Measurements from ENCODE around the gene SORCS2.

The SORCS2 gene

GRCh38 chr4:7182616-7183015 lies 9.7 kb upstream of the SORCS2 start:
- H3K4ac ChIP-seq (ENCODE audit: low read depth, low read length), result no peak overlapping the region
- no peaks in the 10 kb centered on the region for H3K4me1 ChIP-seq (ENCODE audit: control insufficient read depth in 1 of 2, insufficient read depth in 2 of 2, low read length in 2 of 2)
- no peak overlapping the region for H2AK5ac ChIP-seq (ENCODE audit: low read length)
- H3K4me3 ChIP-seq (ENCODE audit: low read depth, low read length), result no peak overlapping the region
- H3K27ac ChIP-seq (ENCODE audit: low read depth, low read length), result no peak overlapping the region
- H2BK5ac ChIP-seq (ENCODE audit: low read depth, low read length, poor library complexity), result no peak overlapping the region
- H3K9me3 ChIP-seq (ENCODE audit: insufficient read depth, low read depth, low read length), result peaks cover 1% of the 10 kb centered on the region
- H3K4me2 ChIP-seq (ENCODE audit: low read length), result no peak overlapping the region
- H3K9ac ChIP-seq (ENCODE audit: low read length), result no peak overlapping the region
- no peak overlapping the region for H2BK12ac ChIP-seq (ENCODE audit: low read length)
- H4K8ac ChIP-seq (ENCODE audit: low read depth, low read length), result no peak overlapping the region
- no peak for DNase-seq
- H4K12ac ChIP-seq (ENCODE audit: low read depth, low read length), result no peak overlapping the region
- H3K18ac ChIP-seq (ENCODE audit: low read length), result no peak overlapping the region
- H2BK120ac ChIP-seq (ENCODE audit: insufficient read depth, low read length, poor library complexity), result no peak overlapping the region
- H3K36me3 ChIP-seq (ENCODE audit: control insufficient read depth in 1 of 2, insufficient read depth in 2 of 2, low read length in 2 of 2), result no peaks in the 10 kb centered on the region
- no peak overlapping the region for H3K23ac ChIP-seq (ENCODE audit: low read length)
- H4K91ac ChIP-seq (ENCODE audit: low read depth, low read length), result no peak overlapping the region
- no peak overlapping the region for H2AFZ ChIP-seq (ENCODE audit: insufficient read depth, low read length, poor library complexity)
- no peaks in the 10 kb centered on the region for H3K27me3 ChIP-seq (ENCODE audit: insufficient read depth, low read length)
- no peak overlapping the region for H3K14ac ChIP-seq (ENCODE audit: low read length)
- WGBS (ENCODE audit: extremely low coverage, insufficient coverage, insufficient read length), result no CpG with 5 or more reads among the region's 3 CpGs
- no peaks in the 10 kb centered on the region for H3K79me2 ChIP-seq (ENCODE audit: control insufficient read depth, insufficient read depth, low read length, poor library complexity)
- H3K79me1 ChIP-seq (ENCODE audit: low read length), result no peaks in the 10 kb centered on the region

GRCh38 chr4:7183161-7183560 lies 9.2 kb upstream of the SORCS2 start:
- Histone ChIP-seq H3K23ac (ENCODE audit: low read length) (no peak overlapping the region), H3K9ac (ENCODE audit: low read length) (no peak overlapping the region), H3K4ac (ENCODE audit: low read depth, low read length) (no peak overlapping the region), H3K4me1 (ENCODE audit: control insufficient read depth in 1 of 2, insufficient read depth in 2 of 2, low read length in 2 of 2) (no peaks in the 10 kb centered on the region), H2BK120ac (ENCODE audit: insufficient read depth, low read length, poor library complexity) (no peak overlapping the region), H3K18ac (ENCODE audit: low read length) (no peak overlapping the region), H3K9me3 (ENCODE audit: insufficient read depth, low read depth, low read length) (peaks cover 1% of the 10 kb centered on the region), H3K4me2 (ENCODE audit: low read length) (no peak overlapping the region), H2AFZ (ENCODE audit: insufficient read depth, low read length, poor library complexity) (no peak overlapping the region), H3K27me3 (ENCODE audit: insufficient read depth, low read length) (no peaks in the 10 kb centered on the region), H2BK12ac (ENCODE audit: low read length) (no peak overlapping the region), H2BK5ac (ENCODE audit: low read depth, low read length, poor library complexity) (no peak overlapping the region), H3K4me3 (ENCODE audit: low read depth, low read length) (no peak overlapping the region), H3K79me1 (ENCODE audit: low read length) (no peaks in the 10 kb centered on the region), H3K27ac (ENCODE audit: low read depth, low read length) (no peak overlapping the region), H2AK5ac (ENCODE audit: low read length) (no peak overlapping the region), H4K8ac (ENCODE audit: low read depth, low read length) (no peak overlapping the region), H4K12ac (ENCODE audit: low read depth, low read length) (no peak overlapping the region), H3K36me3 (ENCODE audit: control insufficient read depth in 1 of 2, insufficient read depth in 2 of 2, low read length in 2 of 2) (no peaks in the 10 kb centered on the region), H3K79me2 (ENCODE audit: control insufficient read depth, insufficient read depth, low read length, poor library complexity) (no peaks in the 10 kb centered on the region), H3K14ac (ENCODE audit: low read length) (no peak overlapping the region), H4K91ac (ENCODE audit: low read depth, low read length) (no peak overlapping the region)
- no CpG with 5 or more reads among the region's 4 CpGs for WGBS (ENCODE audit: extremely low coverage, insufficient coverage, insufficient read length)
- no peak for DNase-seq

DNA sequence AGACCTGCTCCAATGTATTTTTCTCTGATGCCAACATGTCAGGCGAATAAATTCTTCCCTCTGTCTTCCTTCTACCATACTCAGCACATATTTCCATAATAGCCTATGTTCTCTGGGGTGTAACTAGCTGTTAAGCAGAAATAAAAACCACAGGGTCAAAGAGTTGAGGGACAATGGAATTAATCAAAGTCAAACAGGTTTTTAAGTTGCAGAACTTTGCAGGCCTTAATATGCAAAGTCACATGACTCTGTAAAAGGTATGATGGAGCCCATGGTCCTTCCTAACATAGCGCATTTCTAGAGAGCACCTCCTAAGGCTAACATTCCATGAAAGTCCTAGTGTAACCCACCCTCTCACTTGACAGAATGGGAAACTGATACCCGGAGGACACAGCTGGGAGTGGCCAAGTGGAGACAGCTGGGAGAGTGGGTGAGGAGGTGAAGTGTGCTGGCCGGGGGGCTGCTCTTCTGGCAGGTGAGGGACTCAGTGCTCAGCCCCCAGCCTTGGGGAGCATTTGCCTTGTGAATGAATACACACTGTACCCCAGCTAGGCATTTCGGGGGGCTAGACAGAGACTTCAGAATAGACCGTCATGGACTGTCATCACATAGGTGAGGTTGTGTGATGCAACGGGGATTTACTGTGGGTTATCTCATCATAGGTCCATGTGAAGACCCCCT lies 8.4 kb upstream of the SORCS2 start:
- Histone ChIP-seq H3K18ac (ENCODE audit: low read length) (no peak overlapping the region), H3K4me1 (ENCODE audit: control insufficient read depth in 1 of 2, insufficient read depth in 2 of 2, low read length in 2 of 2) (no peaks in the 10 kb centered on the region), H3K9me3 (ENCODE audit: insufficient read depth, low read depth, low read length) (peaks cover 1% of the 10 kb centered on the region), H4K12ac (ENCODE audit: low read depth, low read length) (no peak overlapping the region), H3K27me3 (ENCODE audit: insufficient read depth, low read length) (no peaks in the 10 kb centered on the region), H2AK5ac (ENCODE audit: low read length) (no peak overlapping the region), H3K4me2 (ENCODE audit: low read length) (no peak overlapping the region), H3K9ac (ENCODE audit: low read length) (no peak overlapping the region), H3K79me1 (ENCODE audit: low read length) (no peaks in the 10 kb centered on the region), H3K4ac (ENCODE audit: low read depth, low read length) (no peak overlapping the region), H3K23ac (ENCODE audit: low read length) (no peak overlapping the region), H3K14ac (ENCODE audit: low read length) (no peak overlapping the region), H4K8ac (ENCODE audit: low read depth, low read length) (no peak overlapping the region), H3K4me3 (ENCODE audit: low read depth, low read length) (no peak overlapping the region), H2BK120ac (ENCODE audit: insufficient read depth, low read length, poor library complexity) (no peak overlapping the region), H3K27ac (ENCODE audit: low read depth, low read length) (no peak overlapping the region), H2BK12ac (ENCODE audit: low read length) (no peak overlapping the region), H4K91ac (ENCODE audit: low read depth, low read length) (no peak overlapping the region), H2BK5ac (ENCODE audit: low read depth, low read length, poor library complexity) (no peak overlapping the region), H3K79me2 (ENCODE audit: control insufficient read depth, insufficient read depth, low read length, poor library complexity) (no peaks in the 10 kb centered on the region), H3K36me3 (ENCODE audit: control insufficient read depth in 1 of 2, insufficient read depth in 2 of 2, low read length in 2 of 2) (no peaks in the 10 kb centered on the region), H2AFZ (ENCODE audit: insufficient read depth, low read length, poor library complexity) (no peak overlapping the region)
- no CpG with 5 or more reads among the region's 7 CpGs for WGBS (ENCODE audit: extremely low coverage, insufficient coverage, insufficient read length)
- DNase-seq, result no peak

DNA sequence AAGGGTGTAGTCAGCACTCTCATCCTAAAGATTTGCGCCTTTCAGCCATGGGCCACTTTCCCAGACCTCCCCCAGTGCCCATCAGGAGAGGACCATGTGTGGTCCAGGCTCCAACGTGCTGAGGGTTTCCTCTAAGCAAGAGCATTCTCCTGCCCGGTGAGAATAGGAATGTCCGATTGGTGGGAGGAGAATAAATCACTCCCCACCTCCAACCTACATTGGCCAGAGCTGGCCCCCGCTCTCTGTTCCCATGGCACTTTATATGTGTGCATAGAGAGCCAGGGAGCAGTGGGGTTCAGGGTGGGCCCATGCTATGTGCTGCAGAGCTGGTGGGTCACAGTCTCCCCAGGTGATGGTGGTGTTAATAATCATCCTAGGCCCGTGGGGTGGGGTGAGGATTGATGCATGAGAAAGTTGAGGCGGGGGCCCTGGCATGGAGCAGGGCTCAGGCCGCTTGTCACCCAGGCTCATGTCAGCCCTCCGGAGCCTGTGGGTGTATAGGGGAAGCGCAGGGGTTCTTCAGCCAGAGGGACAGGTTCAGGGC lies 6.8 kb upstream of the SORCS2 start:
- H3K79me2 ChIP-seq (ENCODE audit: control insufficient read depth, insufficient read depth, low read length, poor library complexity), result no peaks in the 10 kb centered on the region
- no peak overlapping the region for H3K14ac ChIP-seq (ENCODE audit: low read length)
- no peak overlapping the region for H2BK120ac ChIP-seq (ENCODE audit: insufficient read depth, low read length, poor library complexity)
- H4K91ac ChIP-seq (ENCODE audit: low read depth, low read length), result no peak overlapping the region
- H3K9ac ChIP-seq (ENCODE audit: low read length), result no peak overlapping the region
- no peak overlapping the region for H3K27ac ChIP-seq (ENCODE audit: low read depth, low read length)
- no peak overlapping the region for H2BK5ac ChIP-seq (ENCODE audit: low read depth, low read length, poor library complexity)
- no CpG with 5 or more reads among the region's 10 CpGs for whole genome bisulfite sequencing (ENCODE audit: extremely low coverage, insufficient coverage, insufficient read length)
- H3K18ac ChIP-seq (ENCODE audit: low read length), result no peak overlapping the region
- H3K4me3 ChIP-seq (ENCODE audit: low read depth, low read length), result no peak overlapping the region
- H2AFZ ChIP-seq (ENCODE audit: insufficient read depth, low read length, poor library complexity), result no peak overlapping the region
- no peak overlapping the region for H4K12ac ChIP-seq (ENCODE audit: low read depth, low read length)
- H3K9me3 ChIP-seq (ENCODE audit: insufficient read depth, low read depth, low read length), result peaks cover 1% of the 10 kb centered on the region
- no peak for DNase-seq
- H2BK12ac ChIP-seq (ENCODE audit: low read length), result no peak overlapping the region
- H4K8ac ChIP-seq (ENCODE audit: low read depth, low read length), result no peak overlapping the region
- no peaks in the 10 kb centered on the region for H3K36me3 ChIP-seq (ENCODE audit: control insufficient read depth in 1 of 2, insufficient read depth in 2 of 2, low read length in 2 of 2)
- no peak overlapping the region for H3K4me2 ChIP-seq (ENCODE audit: low read length)
- no peak overlapping the region for H3K4ac ChIP-seq (ENCODE audit: low read depth, low read length)
- no peaks in the 10 kb centered on the region for H3K79me1 ChIP-seq (ENCODE audit: low read length)
- H3K23ac ChIP-seq (ENCODE audit: low read length), result no peak overlapping the region
- H3K4me1 ChIP-seq (ENCODE audit: control insufficient read depth in 1 of 2, insufficient read depth in 2 of 2, low read length in 2 of 2), result no peaks in the 10 kb centered on the region
- no peak overlapping the region for H2AK5ac ChIP-seq (ENCODE audit: low read length)
- H3K27me3 ChIP-seq (ENCODE audit: insufficient read depth, low read length), result no peaks in the 10 kb centered on the region

Measured in trophoblast cell (in vitro differentiated cells and primary cell).